Endothelial cell of umbilical vein (primary cell): ENCODE measurements around the gene GOLGA8B.
"Not testable (repeated sequence)": the region's sequence is repeated elsewhere in the genome, so short reads cannot be mapped to it uniquely, and the experiment has no call there.

Experiments
- EZH2 ChIP-seq: IDR thresholded peaks from 2 replicates; pipeline ENCODE4 v1.6.1; 2012; ENCODE audit warnings: borderline replicate concordance, low read depth, mild to moderate bottlenecking, moderate library complexity, low read length, inconsistent platforms; ENCODE audit not compliant: severe bottlenecking
- POLR2A ChIP-seq: IDR thresholded peaks from 2 replicates; pipeline ENCODE4 v1.6.1; 2012; ENCODE audit warnings: low read depth, mild to moderate bottlenecking, control low read depth, low read length
- TF ChIP-seq, protein P1 (sequence below), 2 donors: IDR thresholded peaks; 1 replicate in 1 of 2; 2 replicates in 1 of 2; pipeline ENCODE4 v1.5.1; 2011; ENCODE audit warnings: low read length in 2 of 2, mild to moderate bottlenecking in 2 of 2, moderate library complexity in 2 of 2, control low read depth in 1 of 2, inconsistent platforms in 1 of 2, low read depth in 1 of 2; ENCODE audit not compliant: insufficient read depth in 1 of 2; ENCODE audit errors: extremely low read depth in 1 of 2

DNA sequence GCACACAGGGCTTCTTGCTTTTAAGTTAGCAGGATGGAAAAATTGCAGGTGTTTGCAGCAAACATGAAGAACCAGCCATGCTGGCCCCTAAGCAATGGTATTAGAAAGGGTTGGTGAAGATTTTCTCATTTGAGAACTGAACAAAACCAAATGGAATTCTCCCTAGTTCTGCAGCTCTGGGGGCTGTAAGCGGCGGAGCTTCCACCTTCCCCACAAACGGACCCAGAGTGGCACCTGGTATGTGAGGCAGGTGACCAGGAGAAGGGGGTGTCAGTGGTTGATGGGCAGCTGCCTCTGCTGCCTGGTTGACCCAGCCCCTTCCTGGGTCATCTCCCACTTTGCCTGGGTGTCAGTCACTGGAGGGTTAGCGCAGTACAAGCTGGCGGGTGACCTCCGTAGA, 22.6 kb downstream of the GOLGA8B start:
- not testable (repeated sequence) for TF ChIP-seq POLR2A, EZH2
- TF ChIP-seq, protein P1, sequence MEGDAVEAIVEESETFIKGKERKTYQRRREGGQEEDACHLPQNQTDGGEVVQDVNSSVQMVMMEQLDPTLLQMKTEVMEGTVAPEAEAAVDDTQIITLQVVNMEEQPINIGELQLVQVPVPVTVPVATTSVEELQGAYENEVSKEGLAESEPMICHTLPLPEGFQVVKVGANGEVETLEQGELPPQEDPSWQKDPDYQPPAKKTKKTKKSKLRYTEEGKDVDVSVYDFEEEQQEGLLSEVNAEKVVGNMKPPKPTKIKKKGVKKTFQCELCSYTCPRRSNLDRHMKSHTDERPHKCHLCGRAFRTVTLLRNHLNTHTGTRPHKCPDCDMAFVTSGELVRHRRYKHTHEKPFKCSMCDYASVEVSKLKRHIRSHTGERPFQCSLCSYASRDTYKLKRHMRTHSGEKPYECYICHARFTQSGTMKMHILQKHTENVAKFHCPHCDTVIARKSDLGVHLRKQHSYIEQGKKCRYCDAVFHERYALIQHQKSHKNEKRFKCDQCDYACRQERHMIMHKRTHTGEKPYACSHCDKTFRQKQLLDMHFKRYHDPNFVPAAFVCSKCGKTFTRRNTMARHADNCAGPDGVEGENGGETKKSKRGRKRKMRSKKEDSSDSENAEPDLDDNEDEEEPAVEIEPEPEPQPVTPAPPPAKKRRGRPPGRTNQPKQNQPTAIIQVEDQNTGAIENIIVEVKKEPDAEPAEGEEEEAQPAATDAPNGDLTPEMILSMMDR (IDR thresholded peaks at IDR 0.05; ENCODE audit: extremely low read depth in 1 of 2, insufficient read depth in 1 of 2, low read depth in 1 of 2, low read length in 2 of 2), result not testable (repeated sequence)
